ENCODE results near the gene TNK2.
"Not testable (repeated sequence)": the region's sequence is repeated elsewhere in the genome, so short reads cannot be mapped to it uniquely, and the experiment has no call there.

TNK2 gene

DNA sequence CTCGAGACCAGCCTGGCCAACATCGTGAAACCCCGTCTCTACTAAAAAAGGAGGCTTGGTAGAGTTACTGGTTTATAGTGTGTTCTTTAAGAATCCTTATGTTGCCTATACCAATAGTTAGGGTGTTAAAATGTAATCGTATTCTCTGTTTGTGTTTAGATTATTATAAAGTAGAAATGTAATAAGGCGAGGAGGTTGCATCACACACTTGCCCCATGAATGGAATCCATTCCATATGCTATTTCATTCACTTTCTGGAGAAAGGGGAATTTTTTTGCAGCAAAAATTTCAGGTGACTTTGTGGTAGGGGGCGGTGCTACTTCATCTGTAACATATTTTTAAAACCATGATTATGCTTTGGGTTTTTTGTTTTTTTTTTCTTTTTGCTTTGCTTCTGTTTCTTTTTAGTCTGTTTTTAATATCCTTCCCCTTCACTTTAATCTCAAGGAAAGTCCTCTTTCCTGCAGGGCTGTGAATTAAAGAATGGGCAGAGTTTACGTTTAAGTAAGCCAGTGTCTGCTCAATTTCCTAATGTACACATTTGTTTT is 63.6 kb downstream of the TNK2 start:
- DNase-seq = no peak

DNA sequence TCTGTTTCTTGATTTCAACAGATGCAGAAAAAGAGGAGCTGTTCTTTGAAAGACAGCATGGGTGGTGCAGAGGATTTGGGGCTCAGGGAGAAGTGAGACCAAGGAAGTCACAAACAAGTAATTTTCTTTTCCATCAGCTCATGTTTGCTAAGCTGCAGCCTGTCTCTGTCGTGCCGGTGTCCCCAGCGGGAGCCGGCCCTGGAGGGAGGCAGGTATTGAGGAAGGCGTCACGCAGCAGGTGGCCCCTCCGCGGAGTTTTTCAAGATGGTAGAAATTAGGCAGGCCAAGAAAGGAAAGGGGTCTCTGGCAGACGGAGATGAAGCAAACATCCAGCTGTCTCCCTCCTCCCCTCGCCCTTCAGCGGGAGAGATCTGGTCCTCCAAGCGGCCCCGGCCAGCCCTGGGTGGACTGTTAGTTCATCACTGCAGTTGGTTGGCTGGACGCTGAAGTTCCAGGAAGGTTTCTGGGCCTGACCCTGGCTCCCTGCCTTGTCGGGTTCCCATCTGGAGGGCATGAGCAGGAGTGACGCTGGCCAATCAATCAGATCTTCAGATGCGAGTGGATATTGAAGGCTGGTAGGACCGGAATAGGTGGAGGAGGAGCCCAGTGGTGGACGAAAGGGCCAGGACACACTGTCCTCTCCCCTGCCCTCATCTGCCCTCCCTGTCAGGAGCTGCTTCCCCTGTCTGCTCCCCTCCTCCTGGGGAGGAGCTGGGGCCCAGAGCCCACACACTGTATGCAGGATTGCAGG is 68.9 kb downstream of the TNK2 start:
- no peak for DNase-seq

GRCh38 chr3:195838714-195839113 is 69.6 kb downstream of the TNK2 start:
- no peak for DNase-seq

DNA sequence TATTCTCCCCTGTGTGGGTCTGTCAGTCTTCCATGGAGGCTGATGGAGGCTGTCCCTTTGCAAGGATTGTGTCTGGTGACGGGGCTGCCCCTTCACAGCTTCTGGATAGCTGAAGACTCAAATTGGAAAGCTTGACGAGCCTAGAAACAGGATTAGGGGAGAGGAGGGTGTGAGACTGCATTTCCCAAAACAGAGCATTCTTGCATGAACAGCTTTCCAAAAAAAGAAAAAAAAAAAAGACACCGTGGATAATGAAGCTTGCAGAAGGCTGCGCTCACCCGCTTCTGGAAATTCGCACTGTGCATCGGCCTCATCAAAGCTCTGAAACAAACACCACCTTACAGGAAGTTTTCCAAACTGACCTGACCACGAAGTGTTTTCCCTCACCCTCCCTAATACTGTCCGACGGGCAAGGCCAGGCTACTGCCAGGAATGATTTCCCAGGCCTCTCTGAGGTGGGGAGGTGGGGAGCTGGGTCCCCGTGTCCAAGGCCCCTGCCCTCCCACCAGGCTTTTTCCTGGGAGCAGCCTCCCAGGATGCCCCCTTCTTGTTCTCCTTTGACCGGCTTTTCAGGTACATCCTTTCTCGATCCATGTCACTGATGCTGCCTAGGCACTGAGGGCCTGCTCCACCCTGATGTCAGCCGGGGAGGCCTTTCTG is 71.7 kb downstream of the TNK2 start:
- no peak for DNase-seq

- no peak for DNase-seq
Measured at GRCh38 chr3:195835791-195836190, 72.6 kb downstream of the TNK2 start.

DNA sequence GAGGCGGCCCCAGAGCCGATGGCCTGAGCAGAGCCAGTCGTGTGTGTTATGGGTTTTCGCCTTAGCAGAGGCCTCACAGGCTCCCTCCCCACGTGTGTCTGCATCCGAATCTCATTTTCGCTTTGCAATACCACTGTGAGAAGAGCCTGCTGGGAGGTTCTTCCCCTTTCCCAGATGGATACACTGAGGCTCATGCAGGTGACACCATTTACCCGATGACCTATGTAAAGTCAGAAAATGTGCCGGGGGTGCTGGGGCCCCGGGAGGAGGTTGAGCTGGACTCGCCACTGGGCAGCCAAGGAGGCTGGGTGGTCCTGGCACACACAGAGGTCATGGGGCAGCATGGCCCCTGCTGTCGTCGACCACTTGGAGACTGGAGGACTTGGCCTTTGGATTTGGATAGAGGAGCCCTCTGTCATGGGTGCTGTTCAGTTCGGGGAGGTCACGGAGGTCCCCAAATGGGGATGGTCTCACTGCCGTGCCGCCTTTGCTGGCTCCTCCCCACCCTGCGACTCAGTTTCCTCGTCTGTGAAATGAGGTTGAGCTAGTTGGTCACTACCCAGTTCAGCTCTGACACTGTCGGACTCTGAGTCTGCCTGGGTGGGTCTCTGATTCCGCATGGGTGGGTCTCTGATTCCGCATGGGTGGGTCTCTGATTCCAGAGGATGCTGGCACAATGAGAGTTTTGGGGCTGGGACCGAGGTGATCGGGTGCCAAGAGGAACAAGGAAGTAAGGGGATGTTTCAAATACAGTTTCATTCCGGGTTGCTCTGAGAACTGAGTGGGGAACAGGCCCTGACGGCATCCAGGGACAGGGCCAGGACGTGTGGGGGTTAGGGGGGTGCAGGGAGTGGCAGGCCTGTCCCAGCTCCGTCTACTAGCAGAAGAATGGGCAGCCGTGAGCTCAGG is 73.4 kb downstream of the TNK2 start:
- no peak for DNase-seq

DNA sequence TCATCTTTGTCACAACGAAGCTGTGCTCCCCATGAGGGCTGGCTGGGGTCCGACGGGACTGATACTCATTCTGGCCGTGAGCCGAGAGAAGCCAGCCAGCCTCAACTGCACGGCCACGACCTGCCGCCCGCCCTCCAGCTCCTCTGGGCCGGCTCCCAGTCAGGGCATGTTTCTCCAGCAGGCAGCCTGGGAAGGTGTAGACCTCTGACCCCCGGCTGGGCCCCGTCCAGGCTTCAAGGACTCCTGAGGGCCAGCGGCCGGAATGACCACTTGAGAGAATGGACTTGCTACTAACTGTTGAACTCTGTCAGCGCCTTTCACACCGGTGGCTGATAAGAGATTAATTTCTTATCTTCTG is 78.5 kb downstream of the TNK2 start:
- DNase-seq = no peak

DNA sequence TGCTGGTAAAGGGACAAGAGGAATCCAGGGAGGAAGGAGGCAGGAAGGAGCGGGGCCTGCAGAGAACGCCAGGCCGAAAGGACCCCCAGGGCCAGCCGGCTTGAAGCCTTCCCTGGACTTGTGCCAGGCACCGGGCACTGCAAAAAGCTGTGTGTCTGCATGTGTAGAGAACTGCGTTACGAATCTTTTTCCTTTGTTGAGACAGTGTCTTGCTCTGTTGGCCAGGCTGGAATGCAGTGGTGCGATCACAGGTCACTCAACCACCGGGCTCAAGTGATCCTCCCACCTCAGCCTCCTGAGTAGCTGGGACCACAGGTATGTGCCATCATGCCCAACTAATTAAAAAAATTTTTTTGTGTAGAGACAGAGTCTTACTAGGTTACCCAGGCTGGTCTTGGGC is 79.6 kb downstream of the TNK2 start:
- DNase-seq = no peak

DNA sequence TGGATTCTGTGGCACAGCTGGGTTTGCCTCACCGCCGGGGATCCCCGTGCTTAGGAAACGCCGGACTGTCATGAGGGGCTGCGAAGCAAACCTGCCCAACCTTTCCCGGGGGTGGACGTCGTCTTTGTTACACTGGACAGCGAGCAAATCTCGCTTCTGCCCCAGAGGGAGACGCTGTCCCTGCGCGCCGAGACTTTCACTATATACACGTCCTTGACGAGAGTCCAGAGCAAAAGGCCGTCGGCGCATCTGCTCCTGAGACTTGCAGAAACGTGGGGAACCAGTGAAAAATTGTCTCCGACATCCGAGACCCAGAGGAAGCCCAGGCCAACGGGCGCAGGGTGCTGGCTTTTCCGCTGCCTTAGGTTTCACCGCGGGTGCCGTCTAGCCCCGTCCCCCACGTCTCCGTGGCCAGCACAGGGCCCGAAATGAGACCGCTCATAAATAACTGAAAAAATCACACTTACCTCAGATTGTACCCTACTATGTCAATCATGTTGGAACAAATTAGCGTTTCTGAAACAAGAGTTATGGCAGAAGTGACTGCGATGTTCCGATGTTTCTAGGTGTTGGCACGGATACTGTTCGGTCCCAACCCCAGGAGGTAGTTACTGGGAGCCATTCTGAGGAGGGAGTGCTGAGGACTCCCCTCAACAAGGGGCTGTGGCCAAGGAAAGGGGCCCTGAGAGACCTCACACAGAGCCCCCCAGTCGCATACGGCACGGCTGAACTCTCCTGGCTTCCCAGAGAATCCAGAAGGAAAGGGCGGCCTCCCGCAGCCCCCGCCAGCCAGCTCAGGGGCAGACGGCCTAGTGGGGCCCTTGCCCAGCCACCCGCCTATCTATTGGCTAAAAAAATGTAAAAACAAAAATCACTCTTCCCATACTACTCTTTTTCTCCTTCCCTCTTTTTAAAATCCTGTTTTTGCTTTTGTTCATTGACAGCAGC is 82.2 kb downstream of the TNK2 start:
- no peak for DNase-seq

GRCh38 chr3:195825191-195825588 is 83.2 kb downstream of the TNK2 start:
- DNase-seq = no peak

DNA sequence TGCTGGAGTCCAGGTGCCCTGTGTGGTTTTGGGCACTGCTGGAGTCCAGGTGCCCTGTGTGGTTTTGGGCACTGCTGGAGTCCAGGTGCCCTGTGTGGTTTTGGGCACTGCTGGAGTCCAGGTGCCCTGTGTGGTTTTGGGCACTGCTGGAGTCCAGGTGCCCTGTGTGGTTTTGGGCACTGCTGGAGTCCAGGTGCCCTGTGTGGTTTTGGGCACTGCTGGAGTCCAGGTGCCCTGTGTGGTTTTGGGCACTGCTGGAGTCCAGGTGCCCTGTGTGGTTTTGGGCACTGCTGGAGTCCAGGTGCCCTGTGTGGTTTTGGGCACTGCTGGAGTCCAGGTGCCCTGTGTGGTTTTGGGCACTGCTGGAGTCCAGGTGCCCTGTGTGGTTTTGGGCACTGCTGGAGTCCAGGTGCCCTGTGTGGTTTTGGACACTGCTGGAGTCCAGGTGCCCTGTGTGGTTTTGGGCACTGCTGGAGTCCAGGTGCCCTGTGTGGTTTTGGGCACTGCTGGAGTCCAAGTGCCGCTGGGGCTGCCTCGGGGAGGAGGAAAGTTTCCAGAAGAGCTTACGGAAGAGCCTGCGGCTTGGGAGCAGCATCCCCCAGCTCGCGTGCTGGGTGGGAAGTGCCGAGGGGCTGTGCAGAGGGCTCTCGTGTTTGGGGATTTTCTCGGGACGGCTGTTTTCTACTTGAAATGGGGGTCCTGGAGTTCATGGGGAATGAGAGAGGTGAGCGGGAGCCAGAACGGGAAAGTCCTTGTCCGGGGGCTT is 83.7 kb downstream of the TNK2 start:
- DNase-seq = not testable (repeated sequence)

DNA sequence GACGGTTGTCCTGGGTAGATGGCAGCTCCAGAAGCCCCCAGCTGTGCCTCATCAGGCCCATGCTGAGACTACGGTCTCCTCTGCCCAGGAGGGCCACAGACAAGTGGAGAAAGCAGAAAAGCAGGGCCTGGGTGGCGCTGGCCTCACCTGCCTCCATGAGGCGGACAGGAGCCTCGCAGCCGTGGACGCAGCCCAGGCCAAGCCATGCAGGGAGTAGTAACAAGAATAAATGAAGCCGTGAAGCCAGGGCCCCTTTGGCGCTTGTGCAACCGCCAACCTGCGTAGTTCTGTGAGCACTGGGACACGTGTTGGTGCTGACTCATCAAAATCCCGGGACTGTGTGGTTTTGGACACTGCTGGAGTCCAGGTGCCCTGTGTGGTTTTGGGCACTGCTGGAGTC is 84.4 kb downstream of the TNK2 start:
- DNase-seq = no peak

GRCh38 chr3:195823280-195823679 is 85.1 kb downstream of the TNK2 start:
- no peak for DNase-seq

GRCh38 chr3:195822131-195822696 is 86.1 kb downstream of the TNK2 start:
- no peak for DNase-seq

- DNase-seq = no peak
Measured at GRCh38 chr3:195821403-195822130, 86.8 kb downstream of the TNK2 start.

DNA sequence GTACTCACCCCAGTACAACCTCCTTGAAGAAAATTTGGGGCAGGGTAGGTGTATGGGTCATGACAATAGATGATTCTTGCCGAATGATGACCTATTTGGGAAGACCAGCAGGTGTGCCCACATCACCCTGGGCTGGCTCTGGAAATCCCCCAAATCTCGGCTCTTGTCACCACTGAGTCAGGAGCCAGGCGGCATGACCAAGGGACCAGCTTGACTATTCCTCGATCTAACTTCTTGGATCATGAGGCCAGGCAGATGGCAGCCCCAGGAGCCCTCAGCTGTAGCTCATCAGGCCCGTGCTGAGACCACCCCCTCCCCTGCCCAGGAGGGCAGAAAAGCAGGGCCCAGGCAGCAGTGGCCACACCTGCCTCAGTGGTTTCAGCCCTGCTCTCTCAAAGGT is 87.5 kb downstream of the TNK2 start:
- DNase-seq = no peak

DNA sequence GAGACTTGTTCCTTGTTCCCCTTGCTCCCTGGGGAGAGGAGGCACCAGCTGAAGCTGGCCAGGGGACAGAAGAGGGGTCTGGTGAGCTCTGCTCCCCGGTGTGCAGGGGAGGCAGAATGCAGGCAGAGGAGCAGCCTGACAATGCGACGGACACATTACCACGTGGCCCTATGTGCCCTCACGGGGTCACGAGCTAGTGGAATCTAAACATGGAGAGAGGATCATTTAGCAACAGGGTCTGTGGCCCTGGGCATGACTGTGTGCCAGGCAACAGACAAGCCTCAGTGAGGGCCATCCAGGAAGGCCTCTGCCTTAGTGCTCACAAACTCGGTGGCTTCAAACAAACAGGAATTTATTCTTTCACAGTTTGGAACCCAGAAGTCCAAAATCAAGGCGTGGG is 88.2 kb downstream of the TNK2 start:
- no peak for DNase-seq

- no peak for DNase-seq
Measured at GRCh38 chr3:195818301-195818700, 90.0 kb downstream of the TNK2 start.

- no peak for DNase-seq
Measured at GRCh38 chr3:195817578-195818135, 90.7 kb downstream of the TNK2 start.

GRCh38 chr3:195816276-195816913 is 92.0 kb downstream of the TNK2 start:
- not testable (repeated sequence) for DNase-seq

Data from activated CD8-positive, alpha-beta memory T cell treated with anti-CD3 and anti-CD28 coated beads for 24 hours (primary cell).